IPS-NIHi7 (cell line): ENCODE measurements around the gene FGD6.
"Not testable (repeated sequence)": the region's sequence is repeated elsewhere in the genome, so short reads cannot be mapped to it uniquely, and the experiment has no call there.

Source experiments
- DNase-seq: peaks from one replicate; pipeline ENCODE4 v3.0.0; 2012; ENCODE audit warnings: mixed read lengths; ENCODE audit errors: extremely low spot score

Gene FGD6

DNA sequence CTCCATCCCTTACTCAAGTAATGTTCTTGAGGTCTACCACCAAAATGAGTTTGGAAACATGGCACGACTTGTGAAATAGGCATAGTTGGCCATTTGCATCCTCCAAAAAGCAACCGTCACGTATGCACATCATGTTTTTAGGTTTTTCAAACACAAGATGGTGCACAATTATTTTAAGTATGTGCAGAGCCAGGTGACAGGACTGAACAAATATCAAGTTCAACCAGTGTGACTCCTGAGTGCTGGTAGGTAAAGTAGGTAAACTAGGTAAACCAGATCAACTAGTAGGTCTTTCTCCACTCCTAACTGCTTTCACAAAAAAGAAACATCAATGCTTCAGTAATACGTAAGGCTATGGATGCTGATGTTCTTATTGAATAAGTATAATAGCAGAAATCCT, 39.1 kb downstream of the FGD6 start:
- DNase-seq: no peak

DNA sequence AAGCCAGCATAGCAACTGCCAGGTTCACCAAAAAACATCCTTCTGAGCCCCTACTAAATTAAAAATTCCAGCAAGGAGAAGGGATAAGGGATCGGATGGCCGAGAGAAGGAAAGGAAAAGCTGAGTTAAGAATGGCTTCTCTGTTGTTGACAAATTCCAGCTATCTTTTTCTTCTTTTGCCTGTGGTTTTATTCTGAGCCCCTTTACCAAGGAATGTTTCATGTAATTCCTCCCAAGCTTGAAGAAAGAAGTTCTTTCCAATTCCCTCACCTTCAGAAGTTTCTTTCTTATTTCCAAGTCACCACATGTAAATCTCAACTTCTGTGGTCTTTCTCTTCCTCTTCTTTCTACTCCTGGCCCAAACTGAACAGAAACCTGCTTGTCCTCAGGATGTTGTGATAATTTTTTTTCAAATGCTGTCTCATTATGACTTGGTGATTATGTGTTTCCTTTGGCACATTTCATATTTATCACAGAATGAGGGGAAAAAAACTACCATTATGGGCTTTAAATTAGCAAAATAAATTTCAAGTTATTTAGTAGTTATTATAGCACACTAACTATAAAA, 40.0 kb downstream of the FGD6 start:
- no peak for DNase-seq

DNA sequence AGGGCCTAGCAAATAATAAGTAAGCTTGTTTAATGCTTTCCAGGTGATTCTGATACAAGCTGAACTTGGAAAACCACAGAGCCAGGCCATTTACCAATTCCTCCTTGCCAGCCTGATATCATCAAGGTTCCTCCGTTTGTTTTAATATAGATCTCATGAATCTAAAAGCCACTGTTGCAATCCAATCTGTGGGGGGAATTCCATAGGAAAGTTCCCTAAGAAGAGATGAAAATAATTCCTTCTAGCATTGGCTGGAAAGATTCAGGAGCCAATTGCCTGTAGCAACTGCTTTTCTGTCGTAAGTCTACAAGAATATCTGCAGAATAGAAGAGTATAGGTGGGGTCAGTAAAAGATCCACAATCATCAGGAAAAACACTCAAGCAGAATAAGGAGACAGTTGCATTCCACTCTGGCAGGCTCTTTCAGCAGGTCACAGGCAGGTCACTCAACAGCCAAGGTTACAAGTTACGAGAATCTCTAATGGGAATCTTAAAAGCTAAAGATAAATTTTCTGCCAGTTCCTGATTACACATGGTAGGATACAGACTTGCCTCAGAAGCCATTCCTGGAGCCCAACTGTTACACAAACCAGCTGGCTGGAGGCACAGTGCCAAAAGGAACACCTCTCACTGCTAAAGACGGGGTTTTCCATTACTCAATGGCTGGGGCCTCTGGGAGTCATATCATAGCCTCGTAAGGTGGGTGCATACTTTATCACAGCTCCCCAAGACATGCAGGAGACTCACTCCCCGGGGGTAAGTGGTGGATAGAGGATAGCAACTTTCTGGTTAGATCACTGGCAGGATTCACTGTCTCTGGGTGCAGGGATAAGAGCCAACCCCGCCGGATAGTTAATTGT, 43.6 kb downstream of the FGD6 start:
- no peak for DNase-seq

DNA sequence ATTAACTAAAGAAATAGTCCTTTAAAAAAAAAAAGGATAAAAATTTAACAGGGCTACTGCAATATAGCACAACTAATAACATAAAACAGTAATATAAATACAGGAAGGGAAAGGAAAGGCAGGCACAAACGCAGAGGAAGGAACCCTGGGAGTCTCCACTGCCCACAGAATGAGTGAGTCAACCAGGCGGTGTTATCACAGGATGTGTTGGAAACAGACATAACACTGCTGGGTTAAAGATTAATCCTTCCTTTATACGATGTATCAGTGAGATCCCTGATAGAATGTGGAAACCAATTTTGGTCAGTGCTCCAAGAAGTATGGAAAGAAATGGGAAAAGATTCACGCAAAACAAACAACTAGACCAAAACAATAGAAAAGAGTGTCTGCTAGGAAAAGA, 47.9 kb downstream of the FGD6 start:
- peak; percentile 22 for DNase-seq

DNA sequence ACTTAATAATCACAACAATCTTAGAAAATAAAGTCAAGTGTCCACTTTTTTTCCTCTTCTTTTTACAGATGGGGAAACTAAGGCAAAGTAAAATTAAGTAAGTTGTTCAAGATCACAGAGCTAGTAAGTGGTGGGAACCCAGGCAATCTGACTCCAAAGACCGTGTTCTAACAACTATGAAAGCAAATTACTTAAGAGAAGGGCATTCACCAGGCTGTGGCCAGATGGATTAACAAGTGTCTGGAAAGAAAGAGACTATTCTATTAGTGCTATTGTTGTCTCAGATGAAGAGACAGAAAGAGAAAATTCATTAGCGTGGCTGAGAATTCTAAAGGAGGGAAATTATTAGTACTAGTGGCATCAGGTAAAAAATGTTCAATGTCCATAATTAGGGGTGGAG, 48.5 kb downstream of the FGD6 start:
- DNase-seq: no peak

DNA sequence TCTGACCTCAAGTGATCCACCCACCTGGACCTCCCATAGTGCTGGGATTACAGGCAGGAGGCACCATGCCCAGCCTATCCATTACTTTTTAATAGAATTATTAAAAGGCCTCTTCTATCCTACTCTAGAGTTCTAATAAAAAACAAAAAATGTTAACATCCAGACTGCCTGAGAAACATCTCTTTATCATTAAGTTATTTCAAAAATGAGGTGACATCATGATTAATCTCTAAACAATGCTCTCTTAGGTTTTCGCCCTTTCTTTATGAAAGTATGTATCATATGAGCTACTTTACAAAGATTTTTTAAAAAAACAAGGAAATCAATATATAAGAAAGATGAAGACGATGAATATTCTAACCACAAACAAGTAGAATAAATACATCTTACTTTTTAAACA, 52.6 kb downstream of the FGD6 start:
- no peak for DNase-seq

DNA sequence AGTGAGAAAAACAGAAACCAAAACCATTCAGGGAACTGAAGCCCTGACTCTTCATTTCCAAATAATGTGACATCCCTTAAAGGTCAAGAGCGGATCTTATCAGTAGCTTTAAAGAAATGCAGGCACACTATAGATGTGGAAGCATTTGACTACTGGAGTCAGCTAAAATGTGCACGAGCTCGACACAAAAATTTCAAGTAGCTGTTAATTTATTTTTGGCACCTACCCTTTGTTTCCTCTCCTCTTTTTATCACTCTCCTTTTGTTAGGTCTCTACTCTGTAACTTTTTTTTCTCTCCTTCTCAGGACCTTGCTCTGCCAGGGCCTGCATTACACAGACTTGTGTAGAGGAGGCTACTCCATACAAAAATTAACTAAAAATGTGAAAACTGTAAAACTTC, 58.3 kb downstream of the FGD6 start:
- DNase-seq: no peak

DNA sequence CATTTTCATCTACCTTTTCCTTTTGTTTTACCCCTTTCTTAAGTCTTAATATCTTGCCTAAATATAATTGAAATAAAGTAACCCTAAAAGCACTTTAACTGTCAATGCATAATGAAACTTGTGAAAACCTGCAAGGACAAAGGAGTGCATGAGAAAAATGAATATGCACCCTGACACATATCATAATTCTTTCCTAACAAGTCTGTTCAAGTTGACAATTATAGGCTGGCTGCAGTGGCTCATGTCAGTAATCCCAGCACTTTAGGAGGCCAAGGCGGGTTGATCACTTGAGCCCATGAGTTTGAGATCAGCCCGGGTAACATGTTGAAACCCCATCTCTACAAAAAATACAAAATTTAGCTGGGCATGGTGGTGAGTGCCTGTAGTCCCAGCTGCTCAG, 65.4 kb downstream of the FGD6 start:
- DNase-seq: no peak

DNA sequence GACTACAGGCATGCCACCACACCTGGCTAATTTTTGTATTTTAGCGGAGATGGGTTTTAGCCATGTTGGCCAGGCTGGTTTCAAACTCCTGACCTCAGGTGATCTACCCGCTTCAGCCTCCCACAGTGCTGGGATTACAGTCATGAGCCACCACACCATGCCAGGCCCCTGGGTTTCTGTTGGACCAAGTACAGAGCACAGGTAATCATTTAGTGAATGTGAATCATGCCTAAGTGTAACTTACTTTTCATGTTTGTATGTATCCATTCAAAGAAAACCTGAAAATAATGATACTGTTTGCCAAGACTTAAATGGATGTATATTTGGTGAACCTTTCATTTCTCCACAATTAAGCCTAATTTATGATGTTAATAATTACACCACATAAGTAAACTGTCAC, 65.9 kb downstream of the FGD6 start:
- DNase-seq: no peak

DNA sequence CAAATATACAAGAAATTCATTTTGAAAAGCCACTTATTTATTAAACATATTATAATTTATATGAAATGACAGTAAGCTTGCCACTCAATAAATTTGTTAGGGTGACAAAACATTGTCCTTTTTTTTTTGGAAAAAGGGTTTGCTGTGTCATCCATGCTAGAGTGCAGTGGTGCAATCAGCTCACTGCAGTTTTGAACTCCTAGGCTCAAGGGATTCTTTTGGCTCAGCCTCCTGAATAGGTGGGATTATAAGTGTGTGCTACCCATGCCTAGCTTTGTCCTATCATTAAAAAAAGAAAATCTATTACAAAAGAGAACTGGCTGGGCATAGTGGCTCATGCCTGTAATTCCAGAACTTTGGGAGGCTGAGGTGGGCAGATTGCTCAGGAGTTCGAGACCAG, 66.8 kb downstream of the FGD6 start:
- DNase-seq: no peak

DNA sequence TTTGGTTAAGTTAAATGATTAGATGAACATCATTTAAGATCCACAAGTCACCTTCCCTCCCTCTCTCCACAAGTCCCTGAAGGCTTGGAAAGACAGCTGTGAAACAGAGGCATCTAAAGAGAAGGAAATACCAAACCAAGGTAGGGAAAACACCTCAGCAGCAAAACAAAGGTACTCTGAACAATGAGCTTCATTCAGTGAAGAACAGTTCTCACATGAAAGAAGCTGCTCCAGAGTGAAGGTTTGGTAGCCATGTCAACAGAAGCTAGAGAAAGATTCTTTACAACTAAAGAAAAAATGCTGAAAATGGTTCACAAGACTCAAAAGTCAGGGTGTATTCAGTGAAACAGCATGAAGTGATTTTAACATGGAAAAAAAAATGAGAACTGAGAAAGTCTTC, 69.4 kb downstream of the FGD6 start:
- DNase-seq: no peak

DNA sequence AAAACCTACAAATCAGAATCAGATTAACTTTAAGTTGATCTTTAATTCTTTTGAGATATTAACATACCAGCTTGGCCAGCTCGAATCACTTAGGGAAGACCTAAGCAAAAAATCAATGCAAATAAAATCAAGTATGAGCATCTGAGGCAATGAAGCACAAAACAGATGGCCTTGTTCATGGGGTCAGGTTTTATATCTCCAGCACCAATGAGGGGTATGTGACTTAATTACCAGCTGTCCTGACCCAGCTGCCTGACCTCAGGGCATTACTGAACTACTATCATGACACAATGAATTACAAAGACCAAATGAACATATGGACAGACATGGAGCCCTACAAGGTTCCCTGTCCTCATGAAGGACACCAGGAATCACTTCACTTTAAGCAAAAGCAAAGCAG, 70.5 kb downstream of the FGD6 start:
- no peak for DNase-seq

DNA sequence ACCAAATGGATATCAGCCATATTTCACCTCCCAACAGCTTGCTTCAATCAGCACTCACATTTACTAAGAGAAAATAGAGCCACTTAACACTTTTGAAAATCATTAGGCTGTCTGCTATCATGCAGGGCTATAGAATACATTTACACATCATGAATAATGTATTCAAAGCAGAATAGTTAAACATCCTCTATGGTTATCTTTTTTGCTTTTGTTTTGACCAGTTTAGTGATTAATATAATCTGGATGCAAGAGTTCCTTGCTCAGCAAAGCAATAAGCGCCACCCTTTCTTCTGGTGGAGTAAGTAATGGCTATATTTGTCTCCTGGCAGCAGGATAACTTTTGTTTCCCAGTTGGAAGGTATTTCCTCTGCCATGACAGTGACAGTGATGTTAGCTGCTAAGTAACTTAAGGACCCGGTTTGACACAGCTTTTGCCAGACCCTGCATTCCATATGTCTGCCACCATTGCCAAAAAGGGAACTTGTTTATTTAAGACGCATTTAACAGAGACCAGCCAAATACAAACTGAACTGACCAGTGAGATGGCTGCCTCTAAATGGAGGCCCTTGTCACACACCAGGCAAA, 73.6 kb downstream of the FGD6 start:
- DNase-seq: peak; percentile 12

DNA sequence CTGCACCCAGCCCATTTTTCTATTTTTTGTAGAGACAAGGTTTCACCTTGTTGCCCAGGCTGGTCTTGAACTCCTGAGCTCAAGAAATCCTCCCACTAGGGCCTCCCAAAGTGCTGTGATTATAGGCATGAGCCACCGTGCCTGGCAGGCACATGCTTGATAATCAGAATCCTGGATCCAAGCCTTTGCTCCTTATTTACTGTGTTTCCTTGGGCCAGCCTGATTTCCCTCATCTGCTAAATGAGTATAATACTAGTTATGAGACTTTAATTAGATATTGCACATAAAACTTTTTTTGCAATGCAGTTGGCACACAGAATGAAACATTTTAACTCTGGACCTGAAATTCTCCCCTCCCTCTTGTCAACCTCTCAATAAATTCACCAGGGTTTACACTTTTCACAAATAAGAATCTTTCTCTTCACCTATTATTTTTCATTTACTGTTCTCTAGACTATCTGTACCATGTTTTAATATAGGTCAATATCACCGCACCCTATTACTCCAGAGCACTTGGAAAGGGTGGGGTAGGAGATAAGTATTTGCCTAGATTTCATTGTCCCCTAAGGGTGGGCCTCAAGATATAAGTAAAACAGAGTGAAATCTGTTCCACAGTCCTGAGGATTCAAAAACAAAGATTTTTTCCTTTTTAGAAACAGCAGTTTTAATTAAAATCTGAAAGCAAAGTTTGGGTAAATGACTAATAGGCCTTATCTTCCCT, 74.7 kb downstream of the FGD6 start:
- DNase-seq: no peak

DNA sequence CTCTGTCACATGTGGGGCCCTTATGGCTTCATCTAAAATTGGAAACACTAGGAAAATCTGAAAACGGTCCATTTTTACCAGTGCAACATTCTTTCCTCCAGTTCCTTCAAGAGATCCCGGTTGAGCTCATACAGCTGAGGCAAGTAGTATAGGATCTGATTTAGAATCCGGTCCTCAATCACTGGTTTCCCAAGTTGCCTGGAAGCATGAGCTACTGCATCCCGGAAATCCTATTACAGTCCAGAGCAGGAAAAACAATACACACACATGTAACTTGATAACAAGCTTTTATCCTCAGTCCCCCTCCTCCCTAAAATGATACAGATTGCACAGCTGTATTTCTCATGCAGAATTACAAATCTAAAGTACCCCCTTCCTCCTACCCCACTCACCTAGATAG, 76.0 kb downstream of the FGD6 start:
- no peak for DNase-seq

DNA sequence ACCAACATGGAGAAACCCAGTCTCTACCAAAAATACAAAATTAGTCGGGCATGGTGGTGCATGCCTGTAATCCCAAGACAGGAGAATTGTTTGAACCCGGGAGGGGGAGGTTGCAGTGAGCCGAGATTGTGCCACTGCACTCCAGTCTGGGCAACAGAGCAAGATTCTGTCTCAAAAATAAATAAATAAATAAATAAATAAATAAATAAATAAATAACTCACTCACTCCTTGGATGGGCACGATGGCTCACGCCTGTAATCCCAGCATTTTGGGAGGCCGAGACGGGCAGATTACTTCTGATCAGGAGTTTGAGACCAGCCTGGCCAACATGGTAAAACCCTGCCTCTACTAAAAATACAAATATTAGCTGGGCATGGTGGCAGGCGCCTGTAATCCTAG, 79.2 kb downstream of the FGD6 start:
- not testable (repeated sequence) for DNase-seq

DNA sequence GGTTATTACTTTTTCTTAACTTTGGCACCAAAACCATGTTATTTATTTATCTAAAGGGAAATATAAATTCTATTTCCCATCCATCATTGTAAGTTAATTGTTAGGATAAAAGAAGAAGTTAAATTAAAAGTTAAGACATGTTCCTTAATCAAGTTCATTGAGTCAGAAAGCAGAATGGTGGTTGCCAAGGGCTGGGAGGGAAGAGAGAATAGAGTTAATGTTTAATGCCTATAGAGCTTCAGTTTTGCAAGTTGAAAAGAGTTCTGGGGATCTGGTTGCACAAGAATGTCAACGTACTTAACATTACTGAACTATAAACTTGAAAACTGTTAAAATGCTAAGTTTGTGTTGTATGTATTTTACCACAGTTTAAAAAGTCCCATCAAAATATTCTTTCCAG, 80.7 kb downstream of the FGD6 start:
- no peak for DNase-seq

DNA sequence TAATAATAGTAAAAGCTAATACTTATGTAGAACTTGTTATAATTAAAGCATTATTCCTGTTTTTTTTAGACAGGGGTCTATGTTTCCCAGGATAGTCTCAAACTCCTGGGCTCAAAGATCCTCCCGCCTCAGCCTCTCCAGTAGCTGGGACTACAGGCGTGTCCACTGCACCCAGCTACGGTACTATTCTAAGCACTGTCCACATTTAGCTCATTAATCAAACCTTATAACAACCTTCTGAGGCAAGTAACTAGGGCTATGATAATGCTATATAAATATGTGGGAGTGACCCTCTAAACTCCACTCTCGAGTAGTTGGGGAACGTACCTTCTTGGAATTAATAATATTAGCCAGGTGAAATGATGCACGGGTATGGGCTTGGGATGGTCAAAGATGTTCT, 83.2 kb downstream of the FGD6 start:
- no peak for DNase-seq

DNA sequence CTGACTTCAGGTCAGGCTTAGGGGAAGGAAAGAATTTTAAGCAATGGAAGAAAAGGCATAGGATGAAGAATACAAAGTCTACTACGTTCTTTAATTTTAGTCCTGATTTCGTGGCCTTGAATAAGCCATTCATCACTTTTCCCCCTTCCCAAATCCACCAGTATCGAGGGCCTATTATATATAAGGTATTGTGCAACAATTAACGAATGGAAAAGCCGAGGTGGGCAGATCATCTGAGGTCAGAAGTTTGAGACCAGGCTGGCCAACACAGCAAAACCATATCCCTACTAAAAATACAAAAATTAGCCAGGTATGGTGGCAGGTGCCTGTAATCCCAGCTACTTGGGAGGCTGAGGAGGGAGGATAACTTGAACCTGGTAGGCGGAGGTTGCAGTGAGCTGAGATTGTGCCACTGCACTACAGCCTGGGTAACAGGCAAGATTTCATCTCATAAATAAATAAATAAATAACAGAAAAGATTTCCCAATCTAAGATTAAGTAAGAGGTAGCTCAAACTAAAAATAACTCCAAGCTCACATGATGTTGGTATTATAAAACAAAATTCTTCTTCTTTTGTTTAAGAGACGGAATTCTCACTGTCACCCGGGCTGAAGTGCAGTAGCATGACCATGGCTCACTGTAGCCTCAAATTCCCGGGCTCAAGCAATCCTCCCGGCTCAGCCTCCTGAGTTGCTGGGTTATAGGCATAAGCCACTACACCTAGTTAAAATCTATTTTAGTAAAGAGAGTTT, 85.5 kb downstream of the FGD6 start:
- DNase-seq: no peak

DNA sequence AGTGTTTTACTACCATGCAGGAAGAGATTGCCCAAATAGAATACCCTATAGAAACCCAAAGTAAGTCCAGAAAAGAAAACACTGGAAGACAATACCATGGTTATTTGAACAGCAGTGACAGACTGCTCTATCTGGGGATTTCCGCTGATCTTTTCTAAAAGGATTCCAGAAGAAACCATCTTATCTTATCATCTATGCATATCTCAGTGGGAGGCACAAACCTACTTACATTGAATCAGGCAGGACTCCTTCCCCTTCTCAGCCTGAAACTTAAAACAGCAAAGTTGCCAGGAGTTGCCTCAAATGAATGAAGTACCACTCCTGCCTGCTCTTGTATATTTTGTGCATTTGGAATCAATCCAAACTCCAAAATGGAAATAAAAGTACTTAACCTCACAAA, 87.2 kb downstream of the FGD6 start:
- peak; percentile 16 for DNase-seq

DNA sequence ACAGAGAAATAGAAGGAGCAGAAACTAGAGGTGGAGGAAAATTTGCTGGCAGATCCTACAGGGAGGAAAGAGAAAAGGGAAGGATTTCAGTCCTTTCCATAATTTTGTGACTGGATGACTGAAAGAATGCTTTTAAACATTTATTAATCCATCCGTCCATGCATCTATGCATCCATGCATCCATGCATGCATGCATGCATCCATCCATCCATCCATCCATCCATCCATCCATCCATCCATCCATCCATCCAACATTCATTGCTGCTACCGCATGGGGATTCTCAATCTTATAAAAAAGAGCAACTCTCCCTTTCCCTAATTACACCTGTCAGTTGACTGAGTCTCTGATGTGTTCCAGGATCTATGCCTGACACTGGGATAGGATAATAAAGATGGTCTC, 88.2 kb downstream of the FGD6 start:
- no peak for DNase-seq

DNA sequence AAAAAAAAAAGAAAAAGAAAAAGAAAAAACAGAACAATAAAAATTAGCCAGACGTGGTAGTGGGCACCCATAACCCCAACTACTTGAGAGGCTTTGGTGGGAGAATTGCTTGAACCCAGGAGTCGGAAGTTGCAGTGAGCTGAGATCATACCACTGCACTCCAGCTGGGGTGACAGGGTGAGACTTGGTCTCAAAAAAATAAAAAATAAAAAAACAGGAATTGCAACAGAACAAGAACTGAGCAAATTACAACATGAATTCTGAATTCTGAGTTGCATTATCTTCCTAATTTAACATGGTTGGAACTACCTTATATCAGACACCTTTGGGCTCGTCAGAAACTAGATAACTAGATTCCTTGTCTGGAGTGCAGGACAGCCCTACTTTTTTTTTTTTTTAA, 90.5 kb downstream of the FGD6 start:
- no peak for DNase-seq
